NCI-H69 (cell line): ENCODE data around the gene AGO4.

Source experiments
- DNase-seq: peaks from one replicate; lab custom pipeline; 2025; lab: John Stamatoyannopoulos, UW

Gene AGO4

DNA sequence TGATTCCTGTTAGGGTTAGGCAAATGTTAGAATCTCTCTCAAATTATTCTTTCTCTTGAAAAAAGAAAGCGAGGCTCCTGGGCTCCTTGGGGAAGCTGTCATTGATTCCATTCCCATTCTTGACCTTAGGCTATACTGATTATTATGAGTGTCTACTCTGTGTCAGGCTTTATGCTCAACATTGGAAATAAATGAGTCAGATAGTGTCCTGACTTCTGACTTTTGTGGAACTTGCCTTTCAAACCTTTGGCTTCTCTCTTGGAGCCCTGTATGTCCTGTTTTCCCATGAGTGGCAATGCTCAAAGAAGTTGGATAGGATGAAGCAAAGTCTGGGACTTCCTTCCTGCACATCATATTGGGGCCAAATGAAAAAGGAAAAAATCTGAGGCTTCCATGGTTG, 86.8 kb downstream of the AGO4 start:
- DNase-seq = no peak

DNA sequence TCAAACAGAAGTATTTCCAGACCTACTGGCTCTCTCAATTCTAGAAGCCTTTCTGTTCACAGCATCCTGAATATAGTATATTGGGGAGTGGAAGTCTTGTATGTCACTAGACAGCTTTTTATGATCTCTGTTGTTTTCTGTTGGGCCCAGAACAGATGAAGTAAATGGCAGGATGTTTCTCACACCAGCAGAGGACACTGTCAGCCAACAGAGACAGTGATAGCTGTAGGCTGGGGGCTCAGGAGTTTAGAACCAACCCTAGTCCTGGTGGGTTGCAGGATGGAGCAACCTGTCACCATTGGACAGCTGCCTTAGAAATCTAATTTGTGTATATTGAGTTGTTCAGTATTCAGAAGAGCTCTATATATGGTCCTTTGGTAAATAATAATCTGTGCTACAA, 92.1 kb downstream of the AGO4 start:
- DNase-seq = no peak

DNA sequence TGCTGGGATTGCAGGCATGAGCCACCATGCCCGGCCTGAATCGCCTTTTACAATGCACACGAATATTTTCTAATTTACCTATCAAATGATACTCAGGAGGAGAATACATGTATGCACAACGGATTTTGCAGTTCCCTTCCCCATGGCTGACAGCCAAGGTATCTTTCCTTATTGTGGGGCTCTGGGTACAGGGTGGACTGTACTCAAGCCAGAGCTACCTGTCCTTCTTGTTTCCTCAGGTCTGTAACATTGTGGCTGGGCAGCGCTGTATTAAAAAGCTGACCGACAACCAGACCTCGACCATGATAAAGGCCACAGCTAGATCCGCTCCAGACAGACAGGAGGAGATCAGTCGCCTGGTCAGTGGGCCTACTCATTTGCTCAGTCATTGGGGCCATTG, 93.4 kb downstream of the AGO4 start:
- DNase-seq = no peak

DNA sequence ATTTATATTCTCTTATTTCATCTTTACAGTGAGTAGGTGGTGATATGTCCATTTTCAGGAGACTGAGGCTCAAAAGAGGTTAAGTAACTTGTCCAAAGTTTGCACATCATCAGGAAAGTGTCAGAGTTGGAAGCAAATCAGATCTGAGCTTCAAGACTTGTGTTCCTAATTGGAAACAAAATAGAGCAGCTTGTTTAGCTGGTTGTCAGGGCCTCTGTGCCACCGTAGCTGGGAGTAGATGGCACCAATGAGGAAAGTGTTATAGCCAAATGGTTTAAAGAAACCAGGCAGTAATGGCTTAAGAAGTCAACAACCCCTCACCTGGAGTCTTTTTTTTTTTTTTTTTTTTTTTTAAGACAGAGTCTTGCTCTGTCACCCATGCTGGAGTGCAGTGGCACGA, 94.9 kb downstream of the AGO4 start:
- no peak for DNase-seq
